ENCODE measurements around the gene PUDP.
"Not testable (repeated sequence)": the region's sequence is repeated elsewhere in the genome, so short reads cannot be mapped to it uniquely, and the experiment has no call there.

Gene PUDP

GRCh38 chrX:7147978-7148854, at the start of gene PUDP:
Gene PUDP, minus strand, starts transcription at chrX:7148153. Its CDS starts 40 bp downstream, at chrX:7148113.
- peak; percentile 92 for DNase-seq

- no peak for DNase-seq
Observed at GRCh38 chrX:7194606-7195005, 46.7 kb upstream of the PUDP start.

- no peak for DNase-seq
Observed at GRCh38 chrX:7192871-7193270, 44.9 kb upstream of the PUDP start.

GRCh38 chrX:7191681-7192110, 43.7 kb upstream of the PUDP start:
- no peak for DNase-seq

GRCh38 chrX:7190157-7190556, 42.2 kb upstream of the PUDP start:
- no peak for DNase-seq

- no peak for DNase-seq
Observed at GRCh38 chrX:7188672-7189071, 40.7 kb upstream of the PUDP start.

- DNase-seq: no peak
Observed at GRCh38 chrX:7184816-7185215, 36.9 kb upstream of the PUDP start.

GRCh38 chrX:7179446-7179845, 31.5 kb upstream of the PUDP start:
- DNase-seq: no peak

- not testable (repeated sequence) for DNase-seq
Observed at GRCh38 chrX:7178859-7179258, 30.9 kb upstream of the PUDP start.

- DNase-seq: peak; percentile 53
Observed at GRCh38 chrX:7170898-7171297, 22.9 kb upstream of the PUDP start.

- no peak for DNase-seq
Observed at GRCh38 chrX:7169627-7170026, 21.7 kb upstream of the PUDP start.

- DNase-seq: no peak
Observed at GRCh38 chrX:7168371-7168770, 20.4 kb upstream of the PUDP start.

- no peak for DNase-seq
Observed at GRCh38 chrX:7164174-7164573, 16.2 kb upstream of the PUDP start.

- DNase-seq: no peak
Observed at GRCh38 chrX:7163146-7163677, 15.3 kb upstream of the PUDP start.

- no peak for DNase-seq
Observed at GRCh38 chrX:7159149-7159861, 11.4 kb upstream of the PUDP start.

- no peak for DNase-seq
Observed at GRCh38 chrX:7158468-7158990, 10.6 kb upstream of the PUDP start.

GRCh38 chrX:7156879-7157278, 8.9 kb upstream of the PUDP start:
- DNase-seq: no peak

GRCh38 chrX:7155163-7155562, 7.2 kb upstream of the PUDP start:
- DNase-seq: no peak

- DNase-seq: no peak
Observed at GRCh38 chrX:7154041-7154597, 6.2 kb upstream of the PUDP start.

GRCh38 chrX:7153231-7153630, 5.3 kb upstream of the PUDP start:
- no peak for DNase-seq

GRCh38 chrX:7149411-7149810, 1.5 kb upstream of the PUDP start:
- DNase-seq: no peak

- DNase-seq: peak; percentile 62
Observed at GRCh38 chrX:7147413-7147977, 458 bp downstream of the PUDP start, which contains the start of gene STS. Gene STS, plus strand, starts transcription at chrX:7147712. Its CDS starts 105,488 bp downstream, at chrX:7253200.

Measured in CD4-positive, alpha-beta T cell treated with Interleukin-17A for 4 hours (primary cell).